ENCODE results near the gene PDXK.

PDXK gene

GRCh38 chr21:43723648-43724047 lies 4.7 kb downstream of the PDXK start:
- no peak for DNase-seq (ENCODE audit: low read depth, low spot score)

GRCh38 chr21:43726686-43727518 lies 8.0 kb downstream of the PDXK start:
- DNase-seq (ENCODE audit: low read depth, low spot score) = no peak

GRCh38 chr21:43727519-43728153 lies 8.7 kb downstream of the PDXK start:
- no peak for DNase-seq (ENCODE audit: low read depth, low spot score)

- no peak for DNase-seq (ENCODE audit: low read depth, low spot score)
These were observed 9.2 kb downstream of the PDXK start for GRCh38 chr21:43728154-43728466.

GRCh38 chr21:43728467-43729390 lies 9.8 kb downstream of the PDXK start:
- DNase-seq (ENCODE audit: low read depth, low spot score) = peak; percentile 92

- no peak for DNase-seq (ENCODE audit: low read depth, low spot score)
These were observed 12.5 kb downstream of the PDXK start for GRCh38 chr21:43731476-43731875.

- DNase-seq (ENCODE audit: low read depth, low spot score) = no peak
These were observed 13.2 kb downstream of the PDXK start for GRCh38 chr21:43731891-43732711.

- no peak for DNase-seq (ENCODE audit: low read depth, low spot score)
These were observed 14.1 kb downstream of the PDXK start for GRCh38 chr21:43733060-43733459.

- DNase-seq (ENCODE audit: low read depth, low spot score) = no peak
These were observed 14.7 kb downstream of the PDXK start for GRCh38 chr21:43733529-43734071.

GRCh38 chr21:43734131-43734927 lies 15.4 kb downstream of the PDXK start:
- DNase-seq (ENCODE audit: low read depth, low spot score) = no peak

GRCh38 chr21:43734928-43735229 lies 15.9 kb downstream of the PDXK start:
- no peak for DNase-seq (ENCODE audit: low read depth, low spot score)

- DNase-seq (ENCODE audit: low read depth, low spot score) = no peak
These were observed 16.5 kb downstream of the PDXK start for GRCh38 chr21:43735236-43736091.

GRCh38 chr21:43736224-43736883 lies 17.4 kb downstream of the PDXK start:
- no peak for DNase-seq (ENCODE audit: low read depth, low spot score)

- DNase-seq (ENCODE audit: low read depth, low spot score) = no peak
These were observed 18.4 kb downstream of the PDXK start for GRCh38 chr21:43737158-43737950.

- DNase-seq (ENCODE audit: low read depth, low spot score) = no peak
These were observed 20.9 kb downstream of the PDXK start for GRCh38 chr21:43739621-43740435.

- DNase-seq (ENCODE audit: low read depth, low spot score) = peak; percentile 70
These were observed 21.7 kb downstream of the PDXK start for GRCh38 chr21:43740497-43741156.
